ENCODE measurements around the gene DEF6.

Gene DEF6

DNA sequence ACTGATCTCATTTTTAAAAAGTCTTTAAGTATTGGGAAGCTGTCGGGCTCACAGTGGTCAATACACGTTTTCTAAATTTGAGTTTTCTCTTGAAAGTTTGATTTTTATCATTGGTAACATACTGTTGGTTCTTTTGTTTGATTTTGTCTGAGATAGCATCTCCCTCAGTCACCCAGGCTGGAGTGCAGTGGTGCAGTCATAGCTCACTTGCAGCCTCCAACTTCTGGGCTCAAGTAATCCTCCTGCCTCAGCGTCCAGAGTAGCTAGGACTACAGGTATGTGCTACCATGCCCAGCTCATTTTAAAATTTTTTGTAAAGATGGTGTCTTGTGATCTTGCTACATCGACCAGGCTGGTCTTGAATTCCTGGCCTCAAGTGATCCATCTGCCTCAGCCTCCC is 53.8 kb downstream of the DEF6 start:
- no peak for DNase-seq

- DNase-seq: no peak
These were observed 55.1 kb downstream of the DEF6 start for GRCh38 chr6:35352735-35353134.

- no peak for DNase-seq
These were observed 56.9 kb downstream of the DEF6 start for GRCh38 chr6:35354361-35355135.

DNA sequence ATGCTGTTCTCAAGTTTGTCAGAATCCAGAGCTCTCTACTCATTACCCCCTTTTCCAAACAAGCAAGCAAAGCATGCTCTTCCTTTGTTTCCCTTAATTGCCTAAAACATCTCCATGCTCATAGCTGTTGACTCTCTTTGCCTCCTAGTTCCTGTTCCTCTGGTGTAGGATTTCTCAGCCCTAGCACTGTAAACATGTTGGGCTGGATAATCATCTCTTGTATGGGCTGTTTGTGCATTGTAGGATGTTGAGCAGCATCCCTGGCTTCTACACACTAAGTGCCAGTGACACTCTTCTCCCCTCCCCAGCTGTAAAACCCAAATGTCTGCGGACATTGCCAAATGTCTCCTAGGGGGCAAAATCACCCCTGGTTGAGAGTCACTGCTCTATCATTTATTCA is 58.8 kb downstream of the DEF6 start:
- no peak for DNase-seq

GRCh38 chr6:35357677-35358076 is 60.1 kb downstream of the DEF6 start:
- no peak for DNase-seq

DNA sequence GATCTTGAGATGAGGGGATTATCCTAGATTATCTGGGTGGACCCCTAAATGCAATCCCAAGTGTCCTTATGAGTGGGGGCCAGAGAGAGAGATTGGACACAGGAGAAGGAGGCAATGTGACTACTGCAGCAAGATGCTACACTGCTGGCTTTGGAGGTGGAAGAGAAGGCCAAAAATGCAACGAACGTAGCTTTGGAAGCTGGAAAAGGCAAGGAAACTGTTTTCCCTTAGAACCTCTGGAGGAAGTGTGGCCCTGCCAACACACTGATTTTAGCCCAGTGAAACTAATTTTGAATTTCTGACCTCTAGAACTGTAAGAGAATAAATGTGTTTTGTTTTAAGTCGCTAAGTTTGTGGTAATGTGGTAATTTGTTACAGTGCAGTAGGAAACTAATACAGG is 60.5 kb downstream of the DEF6 start:
- peak in 1 of 2 experiments; percentile 24 for DNase-seq

GRCh38 chr6:35359346-35359743 is 61.7 kb downstream of the DEF6 start:
- DNase-seq: no peak

- no peak for DNase-seq
These were observed 62.2 kb downstream of the DEF6 start for GRCh38 chr6:35359744-35360348.

GRCh38 chr6:35360349-35361138 is 62.9 kb downstream of the DEF6 start:
- DNase-seq: peak in 1 of 2 experiments; percentile 35

GRCh38 chr6:35362200-35362599 is 64.6 kb downstream of the DEF6 start:
- DNase-seq: peak; percentile 6 to 50

GRCh38 chr6:35363293-35363750 is 65.7 kb downstream of the DEF6 start:
- no peak for DNase-seq

GRCh38 chr6:35365594-35366203 is 68.1 kb downstream of the DEF6 start:
- no peak for DNase-seq

GRCh38 chr6:35366204-35366596 is 68.6 kb downstream of the DEF6 start:
- no peak for DNase-seq

DNA sequence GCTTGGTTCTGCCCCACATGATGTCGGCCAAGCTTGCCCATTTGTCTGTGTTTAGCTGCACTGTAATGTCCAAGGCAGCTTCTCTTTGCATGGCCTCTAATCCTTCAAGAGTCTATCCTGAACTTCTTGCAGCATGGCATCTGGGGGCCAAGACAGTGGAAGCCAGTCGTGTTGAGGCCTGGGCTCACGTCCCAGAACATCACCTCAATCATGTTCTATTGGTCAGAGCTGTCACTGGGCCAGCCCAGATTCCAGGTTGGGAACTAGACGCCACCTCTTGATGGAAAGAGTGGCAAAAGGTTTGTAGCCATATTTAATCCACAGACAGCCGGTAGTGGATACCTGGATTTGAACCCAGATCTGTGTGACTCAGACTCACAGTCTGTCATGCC is 70.0 kb downstream of the DEF6 start:
- DNase-seq: no peak

GRCh38 chr6:35368038-35368887 is 70.6 kb downstream of the DEF6 start:
- DNase-seq: no peak

DNA sequence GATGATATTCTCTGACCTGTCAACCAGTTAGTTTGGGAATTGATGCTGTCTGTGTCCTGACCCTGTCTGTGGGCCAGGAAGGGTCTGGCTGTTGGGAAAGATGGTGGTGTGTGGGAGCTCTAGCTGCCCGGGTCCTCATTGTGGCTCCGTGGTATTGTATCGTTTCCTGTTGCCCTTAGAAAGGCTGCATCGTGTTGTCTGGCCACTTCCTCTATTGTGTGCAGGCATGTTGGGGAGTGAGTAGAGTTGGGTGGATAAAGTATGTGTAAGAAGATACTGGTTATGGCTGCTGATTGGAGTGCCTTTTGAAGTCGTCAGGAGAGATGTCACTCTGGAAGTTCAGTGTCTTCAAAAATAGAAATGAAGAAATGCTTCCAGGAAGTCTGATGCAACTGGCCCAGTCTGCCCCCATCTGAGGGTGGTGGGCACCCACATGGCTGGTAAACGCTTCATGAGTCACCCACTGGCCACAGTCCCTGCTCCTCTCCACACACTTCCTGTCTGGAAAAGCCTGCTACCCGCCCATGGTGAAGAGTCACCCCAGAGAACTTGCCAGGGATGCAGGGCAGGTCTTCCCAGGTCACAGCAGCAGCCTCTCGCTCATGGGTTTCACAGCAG is 72.6 kb downstream of the DEF6 start:
- no peak for DNase-seq

- no peak for DNase-seq
These were observed 73.3 kb downstream of the DEF6 start for GRCh38 chr6:35370785-35371493.
